GM21737 (cell line): ENCODE results near the gene ARHGAP18.

ENCODE experiments used
- ATAC-seq: cut with Tn5 transposase; IDR thresholded peaks from one replicate; pipeline ENCODE4 v1.9.1; 2021; ENCODE audit warnings: mild to moderate bottlenecking, moderate library complexity; ENCODE audit not compliant: unreplicated experiment

ARHGAP18 gene

GRCh38 chr6:129672881-129673631 lies 36.9 kb downstream of the ARHGAP18 start:
- peak; percentile 83 for ATAC-seq

- peak; percentile 17 for ATAC-seq
Observed at GRCh38 chr6:129672341-129672682, 37.7 kb downstream of the ARHGAP18 start.

- peak; percentile 55 for ATAC-seq
Observed at GRCh38 chr6:129671442-129672340, 38.3 kb downstream of the ARHGAP18 start.

GRCh38 chr6:129670634-129671033 lies 39.3 kb downstream of the ARHGAP18 start:
- no peak for ATAC-seq

- no peak for ATAC-seq
Observed at GRCh38 chr6:129667621-129668020, 42.4 kb downstream of the ARHGAP18 start.

GRCh38 chr6:129667034-129667433 lies 42.9 kb downstream of the ARHGAP18 start:
- ATAC-seq, result no peak

- ATAC-seq, result no peak
Observed at GRCh38 chr6:129665555-129665954, 44.4 kb downstream of the ARHGAP18 start.

- no peak for ATAC-seq
Observed at GRCh38 chr6:129663531-129663930, 46.4 kb downstream of the ARHGAP18 start.

GRCh38 chr6:129662980-129663431 lies 47.0 kb downstream of the ARHGAP18 start:
- ATAC-seq, result no peak

- peak; percentile 58 for ATAC-seq
Observed at GRCh38 chr6:129662406-129662766, 47.6 kb downstream of the ARHGAP18 start.

- ATAC-seq, result peak; percentile 14
Observed at GRCh38 chr6:129661536-129662405, 48.2 kb downstream of the ARHGAP18 start.

- no peak for ATAC-seq
Observed at GRCh38 chr6:129660346-129660676, 49.7 kb downstream of the ARHGAP18 start.

GRCh38 chr6:129659590-129660345 lies 50.2 kb downstream of the ARHGAP18 start:
- no peak for ATAC-seq

- ATAC-seq, result no peak
Observed at GRCh38 chr6:129659167-129659566, 50.8 kb downstream of the ARHGAP18 start.

GRCh38 chr6:129657483-129657882 lies 52.5 kb downstream of the ARHGAP18 start:
- ATAC-seq, result no peak

- ATAC-seq, result no peak
Observed at GRCh38 chr6:129655334-129655733, 54.6 kb downstream of the ARHGAP18 start.

- ATAC-seq, result no peak
Observed at GRCh38 chr6:129653746-129654145, 56.2 kb downstream of the ARHGAP18 start.

- no peak for ATAC-seq
Observed at GRCh38 chr6:129653229-129653628, 56.7 kb downstream of the ARHGAP18 start.

- ATAC-seq, result no peak
Observed at GRCh38 chr6:129651291-129651691, 58.7 kb downstream of the ARHGAP18 start.

- no peak for ATAC-seq
Observed at GRCh38 chr6:129648819-129649491, 61.0 kb downstream of the ARHGAP18 start.
